Fibroblast of peridontal ligament (primary cell): ENCODE data around the gene MYZAP.

Source experiments
- DNase-seq: peaks from one replicate; pipeline ENCODE4 v3.0.0-alpha.2; 2010; ENCODE audit errors: extremely low read depth

MYZAP gene

DNA sequence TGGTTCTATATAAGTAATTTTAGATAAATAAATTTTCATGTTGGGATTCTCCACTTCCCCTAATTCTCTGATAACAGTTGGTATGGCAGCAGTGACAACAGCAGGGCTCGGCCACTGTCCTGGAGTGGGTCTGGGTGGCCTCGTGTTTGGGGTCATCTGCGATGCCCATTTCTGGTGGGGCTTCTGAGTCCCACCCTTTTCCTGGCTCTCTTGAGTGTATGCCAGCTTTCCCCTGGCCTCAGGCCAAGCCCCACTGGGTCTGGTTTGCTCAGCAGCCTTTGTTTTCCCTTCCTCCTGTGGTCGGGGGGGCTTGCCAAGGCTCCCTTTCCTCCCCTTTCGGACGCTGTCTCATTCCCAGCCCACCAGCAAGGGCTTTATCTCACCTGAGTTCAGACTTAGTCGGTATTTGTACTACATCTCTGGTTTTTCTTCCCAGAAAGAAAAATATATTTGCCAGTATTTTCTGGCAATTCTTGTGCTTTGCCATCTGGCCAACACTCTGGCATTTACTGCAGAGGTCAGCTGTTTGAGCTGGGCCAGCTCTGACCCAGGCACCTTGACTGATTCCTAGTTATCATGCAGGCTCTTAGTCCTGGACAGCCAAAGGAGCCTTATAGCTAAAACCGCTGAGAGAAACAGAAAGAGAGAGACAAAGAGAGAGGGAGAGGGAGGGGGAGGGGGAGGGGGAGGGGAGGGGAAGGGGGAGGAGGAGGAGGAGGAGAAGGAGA, 35.2 kb downstream of the MYZAP start:
- DNase-seq: no peak

DNA sequence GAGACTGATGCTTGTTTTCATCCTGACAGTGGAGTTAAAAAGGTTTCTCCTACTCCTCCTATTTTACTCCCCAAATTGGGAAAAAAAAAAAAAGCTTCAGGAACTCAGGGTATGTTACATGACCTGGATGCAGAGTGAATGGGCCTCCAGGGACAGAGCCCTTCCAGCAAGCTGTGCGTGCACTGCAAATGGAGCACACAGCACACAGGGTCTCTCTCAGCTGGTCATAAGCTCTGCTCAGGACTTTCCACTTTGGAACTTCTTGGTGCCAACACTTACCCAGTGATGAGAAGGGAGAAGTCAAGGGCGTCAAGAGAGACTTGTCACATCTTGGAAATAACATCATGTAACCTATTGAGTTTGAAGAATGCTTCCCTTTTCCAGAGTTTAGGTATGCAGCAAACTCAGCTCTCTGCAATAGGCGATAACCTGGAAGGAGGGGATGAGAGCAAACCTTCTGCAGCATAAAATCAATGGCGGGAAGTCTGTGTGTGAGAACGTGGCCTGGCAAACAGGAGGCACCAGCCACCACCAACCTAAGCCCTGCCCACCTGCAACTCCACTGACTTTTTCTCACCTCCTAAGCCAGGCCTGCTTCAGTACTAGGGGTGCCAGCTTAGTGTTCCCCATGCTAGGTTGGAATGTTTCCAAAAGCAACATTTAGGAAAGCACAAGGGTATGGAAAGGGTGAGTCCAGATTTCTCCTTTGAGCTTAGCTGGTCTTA, 39.8 kb downstream of the MYZAP start:
- DNase-seq: no peak

DNA sequence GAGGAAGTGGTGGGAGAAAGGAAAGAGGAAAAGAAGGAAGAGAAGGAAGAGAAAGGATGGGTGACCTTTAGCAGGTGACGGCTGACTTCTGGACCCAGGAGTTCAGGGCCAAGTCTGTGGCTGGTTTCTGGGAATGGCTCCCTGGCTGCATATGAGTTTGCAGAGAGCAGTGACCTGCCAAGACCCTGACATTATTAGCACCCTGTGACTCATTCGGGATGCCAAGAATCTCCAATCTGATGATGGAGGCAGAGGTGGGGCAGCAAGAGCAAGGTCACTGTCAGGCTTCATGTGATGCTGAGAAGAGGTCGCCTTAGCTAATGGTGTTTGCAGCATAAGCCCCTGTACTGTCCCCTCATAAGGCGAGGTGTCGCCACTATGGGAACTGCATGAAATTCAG, 42.6 kb downstream of the MYZAP start:
- no peak for DNase-seq

DNA sequence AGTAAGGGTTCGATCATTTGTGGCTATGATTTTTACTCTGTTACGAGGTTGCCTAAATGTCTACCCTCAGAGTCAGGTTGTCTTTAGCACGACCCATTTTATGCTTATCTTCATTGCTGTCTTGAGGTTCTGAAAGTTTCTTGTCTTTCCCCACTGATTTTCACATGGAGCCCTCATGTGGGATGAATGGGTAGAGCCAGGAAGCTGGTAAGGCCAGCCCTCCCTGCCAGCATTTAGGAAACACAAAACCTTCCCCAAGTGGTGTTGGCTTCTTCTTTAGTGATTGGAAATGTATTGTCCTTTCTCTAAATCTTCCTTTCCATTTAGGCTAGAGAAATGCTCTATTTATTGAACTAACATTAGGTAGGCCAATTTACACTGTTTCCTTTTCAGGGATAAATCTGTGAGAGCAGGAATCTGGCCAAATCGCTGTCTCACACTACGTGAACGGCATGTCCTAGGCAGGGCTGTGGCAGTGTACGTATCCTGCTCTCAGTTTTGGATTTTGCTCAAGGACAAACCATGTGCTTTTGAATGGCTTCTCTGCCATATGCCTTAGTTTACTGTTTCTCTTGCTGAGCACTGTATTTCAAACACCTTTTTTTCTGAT, 43.7 kb downstream of the MYZAP start:
- no peak for DNase-seq

DNA sequence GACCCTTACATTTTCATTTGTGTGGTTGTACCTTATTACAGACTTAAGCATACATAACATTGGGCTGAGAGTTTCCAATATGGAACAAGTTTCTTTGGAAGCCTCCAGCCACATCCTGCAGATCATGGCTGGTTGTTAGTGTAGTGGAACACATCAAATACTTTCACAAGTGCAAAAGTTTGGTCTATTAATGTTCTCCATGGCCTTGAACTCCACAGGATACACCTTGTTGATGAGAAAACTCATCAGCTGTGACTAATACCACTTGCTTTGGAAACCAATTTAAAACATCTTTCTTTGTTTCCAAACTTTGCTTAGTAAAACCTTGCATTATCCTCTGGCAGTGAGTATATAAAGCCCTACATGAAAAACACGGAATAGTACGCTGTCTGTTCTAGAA, 46.1 kb downstream of the MYZAP start:
- DNase-seq: no peak

DNA sequence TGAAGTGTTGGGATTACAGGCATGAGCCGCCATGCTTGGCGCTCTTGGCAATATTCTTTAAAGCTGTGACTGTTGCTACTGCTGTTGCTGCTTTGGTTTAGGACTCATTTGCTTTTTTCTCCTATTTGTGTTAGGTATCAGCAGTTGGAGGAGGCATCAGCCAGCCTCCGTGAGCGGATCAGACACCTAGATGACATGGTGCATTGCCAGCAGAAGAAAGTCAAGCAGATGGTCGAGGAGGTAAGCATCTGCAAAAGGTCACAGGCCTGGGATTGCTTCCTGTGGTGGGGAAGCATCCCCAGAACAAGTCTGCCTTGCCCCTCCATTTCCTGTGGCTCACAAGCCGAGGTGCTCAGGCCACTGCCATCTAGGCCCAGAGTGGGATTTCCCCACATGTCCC, 47.6 kb downstream of the MYZAP start:
- no peak for DNase-seq

DNA sequence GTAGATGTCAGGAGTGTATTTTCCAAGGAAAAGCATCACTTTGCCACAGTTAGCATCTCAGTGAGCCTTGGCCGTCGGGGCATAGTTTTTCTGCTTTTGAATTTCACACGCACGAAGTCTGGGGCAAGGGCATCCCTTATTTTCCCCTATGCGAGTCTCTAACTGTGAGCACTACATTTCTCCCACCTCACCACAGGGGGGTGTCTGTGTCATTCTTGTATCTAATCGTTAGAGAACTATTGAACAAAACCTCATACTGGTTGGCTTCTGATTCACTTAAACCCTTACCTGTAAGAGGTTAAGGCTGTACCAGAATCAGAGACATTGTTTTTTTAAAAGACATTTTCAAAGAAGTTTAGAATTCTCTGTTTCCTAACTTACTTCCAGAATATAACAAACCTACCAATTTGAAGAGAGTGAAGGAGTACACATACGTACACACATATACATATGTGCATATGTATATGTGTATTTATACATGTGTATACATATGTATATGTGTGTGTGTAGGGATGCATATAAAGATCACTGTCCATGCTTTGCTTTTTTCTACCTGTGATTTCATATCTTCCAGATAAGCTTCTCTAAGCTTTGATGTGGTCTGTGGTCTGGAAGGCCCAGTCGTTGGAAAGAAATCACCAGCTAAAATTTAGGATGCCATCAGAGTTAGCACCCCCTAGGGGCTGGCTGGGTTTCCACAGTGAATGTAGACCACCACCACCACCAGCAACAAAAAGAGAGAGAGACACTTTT, 49.4 kb downstream of the MYZAP start:
- peak; percentile 53 for DNase-seq

DNA sequence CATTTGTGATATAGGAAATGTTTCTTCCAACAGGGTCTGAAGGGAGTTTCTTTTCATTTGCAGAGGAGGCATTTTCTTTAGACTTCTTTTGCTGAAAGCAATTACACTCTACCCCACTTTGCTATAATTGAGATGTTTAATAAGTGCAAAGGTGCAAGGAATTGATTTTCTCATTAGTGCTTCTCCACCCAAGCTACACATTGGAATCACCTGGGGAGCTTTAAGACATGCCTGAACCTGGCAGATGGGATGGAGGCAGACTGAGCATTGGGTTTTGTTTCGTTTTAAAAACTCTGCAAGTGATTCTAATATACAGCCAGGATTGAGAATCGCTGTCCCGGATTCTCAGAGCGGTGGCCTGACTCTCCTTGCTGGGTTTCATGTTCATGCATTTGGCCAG, 52.1 kb downstream of the MYZAP start:
- no peak for DNase-seq

DNA sequence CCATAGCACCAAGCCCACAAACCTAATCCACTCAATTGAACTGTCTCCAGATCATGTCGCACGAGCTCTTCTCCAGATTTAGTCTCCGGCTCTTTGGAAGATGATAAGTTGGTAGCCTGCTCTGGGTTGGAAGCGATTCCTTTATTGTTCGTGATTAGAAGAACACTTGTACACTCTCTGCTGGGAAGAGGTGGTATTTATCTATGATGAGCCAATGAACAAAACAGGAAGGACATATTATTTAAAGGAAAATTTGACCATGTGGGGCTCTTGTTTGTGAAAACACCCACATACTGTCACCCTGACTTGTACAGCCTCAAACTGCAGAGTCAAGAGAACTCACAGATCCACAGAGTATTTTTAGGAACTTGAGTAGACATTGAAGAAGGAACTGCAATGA, 54.4 kb downstream of the MYZAP start:
- no peak for DNase-seq

DNA sequence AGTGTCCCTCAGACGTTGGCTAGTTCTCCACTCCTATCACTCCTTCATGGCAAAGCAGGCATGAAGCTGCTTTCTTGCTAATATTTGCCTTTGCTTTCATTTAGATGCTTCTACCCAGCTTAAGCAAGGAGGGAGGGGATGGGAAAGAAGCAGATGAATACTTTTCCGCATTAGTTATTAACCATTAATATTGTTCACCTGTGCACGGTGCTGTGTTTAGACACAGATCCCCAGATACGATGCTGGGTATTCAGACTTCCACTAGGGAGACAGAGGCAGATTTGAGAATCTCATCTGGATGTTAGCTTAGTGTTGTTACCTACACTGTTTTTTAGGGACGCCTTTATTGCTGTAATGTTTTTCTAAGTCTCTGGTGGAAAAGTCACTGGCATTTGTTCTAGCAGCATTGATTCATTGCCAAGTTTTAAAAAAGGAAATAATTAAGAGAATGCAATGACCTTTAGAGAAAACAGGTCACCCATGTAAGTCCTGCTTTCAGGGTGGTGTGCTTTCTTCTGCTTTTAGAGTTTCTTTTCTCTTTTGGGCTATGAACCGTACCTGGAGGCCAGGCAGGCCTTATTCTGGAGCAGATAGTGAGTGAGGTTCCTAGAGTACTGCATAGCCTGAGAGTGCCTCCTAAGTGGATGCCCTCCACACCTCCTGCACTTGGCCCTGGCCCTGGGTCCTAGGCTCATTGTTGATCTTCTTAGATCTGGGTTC, 55.5 kb downstream of the MYZAP start:
- no peak for DNase-seq

DNA sequence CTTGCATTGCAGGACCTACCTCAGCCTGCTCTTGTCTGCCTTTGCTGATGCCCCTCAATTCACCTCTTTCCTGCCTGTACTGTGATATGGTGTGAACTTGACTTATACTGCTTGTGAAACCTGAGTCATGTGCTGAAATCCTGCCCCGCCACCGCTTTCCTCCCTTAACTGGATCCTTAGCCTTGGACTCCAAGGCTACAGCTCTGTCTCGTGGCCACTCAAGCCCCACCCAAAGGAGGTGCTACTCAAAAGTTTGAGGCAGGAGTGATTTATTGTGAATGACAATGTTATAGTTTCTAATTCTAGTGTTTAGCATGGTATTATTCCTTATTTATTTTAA, 56.1 kb downstream of the MYZAP start:
- no peak for DNase-seq

DNA sequence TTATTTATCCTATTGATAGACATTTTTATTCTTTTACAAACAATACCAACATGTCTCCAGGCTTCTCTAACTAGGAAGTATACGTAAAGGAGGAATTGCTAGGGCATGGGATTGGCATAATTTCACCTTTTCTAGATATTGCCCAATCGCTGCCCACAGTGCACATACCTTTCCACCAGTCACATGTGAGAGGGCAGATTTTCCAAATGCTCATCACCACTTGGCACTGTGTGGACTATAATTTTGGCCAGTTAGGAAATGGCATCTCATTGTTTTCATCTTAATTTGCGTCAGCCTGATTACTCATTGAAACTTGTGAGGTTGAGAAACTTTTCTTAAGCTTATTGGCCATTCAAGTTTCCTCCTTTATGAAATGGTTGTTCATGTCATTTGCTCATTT, 57.4 kb downstream of the MYZAP start:
- peak; percentile 88 for DNase-seq

DNA sequence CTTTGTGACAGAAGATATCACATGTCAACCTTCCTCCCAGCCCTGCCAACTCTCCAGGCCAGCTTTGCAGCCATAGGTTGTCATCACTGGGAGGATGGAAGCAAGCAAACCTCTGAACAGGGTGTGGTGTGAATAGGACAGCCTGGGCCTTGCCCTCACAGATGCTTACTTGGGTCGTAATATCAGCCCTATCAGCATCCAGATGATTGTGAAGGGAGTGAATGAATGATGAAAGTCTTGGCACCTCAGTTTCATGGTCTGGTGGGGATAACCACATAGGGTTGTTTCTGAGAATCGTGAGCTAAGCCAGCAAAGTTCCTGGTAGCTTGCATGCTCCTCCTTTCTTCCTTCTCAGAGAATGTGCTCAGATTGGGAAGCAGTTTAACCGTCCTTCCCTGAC, 59.7 kb downstream of the MYZAP start:
- DNase-seq: no peak

DNA sequence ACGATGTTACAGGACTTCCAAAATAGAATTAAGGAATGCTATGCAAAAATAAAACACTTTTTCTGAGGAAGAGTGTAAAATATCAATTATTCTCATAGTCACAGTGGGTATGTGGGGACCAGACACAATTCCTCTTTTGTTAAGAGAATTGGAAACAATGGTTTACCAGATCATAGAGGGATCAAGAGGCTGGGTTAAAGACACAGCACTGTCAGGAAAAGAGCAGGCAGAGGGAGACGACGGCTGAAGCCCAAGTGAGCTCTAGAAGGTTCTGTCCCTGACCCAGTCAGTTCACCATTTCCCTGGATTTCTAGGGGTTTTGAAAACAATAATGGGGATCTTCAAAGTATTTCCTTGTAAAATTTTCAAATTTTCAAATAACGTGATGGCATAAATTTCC, 60.8 kb downstream of the MYZAP start:
- DNase-seq: no peak

DNA sequence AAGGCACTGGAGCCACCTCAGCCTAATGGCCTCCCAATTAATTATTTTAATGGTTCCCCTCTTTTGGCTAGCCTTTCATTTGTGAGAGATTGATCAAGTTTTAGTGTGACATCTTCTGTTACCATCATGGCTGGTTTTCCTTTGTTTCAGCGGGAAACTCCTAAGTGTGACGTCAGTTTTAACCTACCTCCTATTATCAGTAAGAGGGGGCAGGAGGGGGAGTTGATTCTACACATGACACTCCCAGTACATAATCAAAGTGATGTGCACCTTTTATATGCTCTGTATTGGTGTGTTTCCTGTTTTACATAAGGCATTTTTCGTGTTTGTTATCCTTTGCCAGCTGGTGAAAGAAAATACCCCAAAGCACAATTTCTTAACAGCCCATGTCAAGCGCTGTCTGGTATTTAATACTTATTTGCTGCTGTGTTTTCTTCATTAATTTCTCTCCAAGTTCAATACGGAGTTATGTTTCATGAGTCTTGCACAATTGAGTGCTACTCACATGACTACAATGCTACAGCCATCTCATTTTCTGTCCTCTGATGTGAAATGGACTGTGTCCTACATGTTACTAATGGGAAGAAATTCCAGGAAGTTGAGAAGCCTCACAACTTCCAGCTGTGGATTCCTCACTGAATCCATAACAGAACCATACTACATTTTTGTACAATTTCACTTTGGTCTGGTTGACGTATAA, 62.6 kb downstream of the MYZAP start:
- peak; percentile 75 for DNase-seq

DNA sequence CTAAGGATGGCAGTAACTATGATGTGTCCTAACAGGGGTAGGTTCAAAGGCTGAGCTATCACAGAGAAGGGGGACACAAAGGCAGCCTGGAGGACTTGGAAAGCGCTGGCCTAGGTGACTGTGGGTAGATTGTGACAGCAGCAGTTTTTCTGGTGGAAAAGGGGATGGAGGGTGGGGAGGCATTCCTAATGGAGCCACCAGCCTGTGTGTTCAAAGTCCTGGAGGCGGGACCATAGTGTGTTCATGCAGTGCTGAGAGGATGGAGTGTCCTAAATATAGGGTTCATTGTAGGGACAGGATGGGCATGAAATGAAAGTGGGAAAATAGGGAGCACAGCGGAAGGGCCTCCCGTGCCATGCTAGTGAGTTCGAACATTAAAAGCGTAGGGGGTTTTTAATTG, 63.3 kb downstream of the MYZAP start:
- DNase-seq: no peak

DNA sequence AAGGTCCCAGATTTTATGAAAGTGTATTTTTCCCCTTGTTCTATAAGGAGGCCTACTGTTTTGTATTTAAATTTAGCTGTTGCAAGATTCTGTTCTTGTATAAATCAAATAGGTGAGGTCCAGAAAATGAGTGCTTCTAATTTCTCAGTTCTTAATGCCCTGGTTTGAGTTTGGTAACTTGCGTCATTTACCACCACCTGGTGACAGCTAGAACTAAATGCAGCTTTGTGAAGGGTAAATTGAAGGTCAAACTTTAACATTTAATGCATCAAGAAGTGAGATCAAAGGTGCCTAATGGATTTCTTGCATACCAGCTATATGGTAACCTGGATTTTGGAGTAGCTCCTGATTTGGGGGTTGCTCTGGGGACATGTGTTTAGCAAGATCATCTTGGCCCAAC, 64.1 kb downstream of the MYZAP start:
- DNase-seq: no peak

DNA sequence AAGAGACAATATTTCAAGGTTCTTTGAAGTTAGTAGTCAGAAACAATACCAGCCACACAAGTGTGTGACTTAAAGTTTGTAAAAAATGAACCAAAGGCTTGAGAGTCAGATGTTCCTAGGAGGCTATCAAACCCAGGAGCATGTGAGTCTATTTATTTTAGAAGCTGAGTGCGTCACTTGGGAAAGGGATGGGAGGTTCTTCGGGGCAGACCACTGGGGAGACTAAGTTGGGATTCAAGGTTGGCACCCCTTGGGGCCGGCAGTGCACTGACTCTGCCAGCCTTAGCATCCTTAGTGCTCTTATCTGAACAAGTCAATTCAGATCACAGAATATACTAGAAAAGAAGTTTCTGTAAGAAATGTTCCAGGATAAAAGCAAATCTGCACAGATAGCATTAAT, 64.7 kb downstream of the MYZAP start:
- no peak for DNase-seq

DNA sequence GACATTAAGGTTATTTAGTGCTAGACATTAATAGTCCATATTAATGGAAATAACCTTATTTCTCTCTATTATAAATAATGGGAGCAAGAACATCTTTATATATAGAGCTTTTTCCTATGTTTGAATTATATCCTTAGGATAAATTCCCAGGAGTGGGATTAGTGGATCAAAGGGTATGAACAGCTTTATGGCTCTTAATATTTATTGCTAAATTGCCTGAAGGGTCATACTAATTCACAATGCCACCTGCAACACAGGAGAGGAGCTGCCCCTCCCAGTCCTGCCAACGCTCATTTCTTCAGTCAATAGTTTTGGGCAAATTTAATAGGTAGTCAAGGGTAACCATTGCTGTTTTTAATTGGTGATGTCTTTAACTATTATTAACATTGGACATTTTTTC, 65.9 kb downstream of the MYZAP start:
- DNase-seq: no peak

DNA sequence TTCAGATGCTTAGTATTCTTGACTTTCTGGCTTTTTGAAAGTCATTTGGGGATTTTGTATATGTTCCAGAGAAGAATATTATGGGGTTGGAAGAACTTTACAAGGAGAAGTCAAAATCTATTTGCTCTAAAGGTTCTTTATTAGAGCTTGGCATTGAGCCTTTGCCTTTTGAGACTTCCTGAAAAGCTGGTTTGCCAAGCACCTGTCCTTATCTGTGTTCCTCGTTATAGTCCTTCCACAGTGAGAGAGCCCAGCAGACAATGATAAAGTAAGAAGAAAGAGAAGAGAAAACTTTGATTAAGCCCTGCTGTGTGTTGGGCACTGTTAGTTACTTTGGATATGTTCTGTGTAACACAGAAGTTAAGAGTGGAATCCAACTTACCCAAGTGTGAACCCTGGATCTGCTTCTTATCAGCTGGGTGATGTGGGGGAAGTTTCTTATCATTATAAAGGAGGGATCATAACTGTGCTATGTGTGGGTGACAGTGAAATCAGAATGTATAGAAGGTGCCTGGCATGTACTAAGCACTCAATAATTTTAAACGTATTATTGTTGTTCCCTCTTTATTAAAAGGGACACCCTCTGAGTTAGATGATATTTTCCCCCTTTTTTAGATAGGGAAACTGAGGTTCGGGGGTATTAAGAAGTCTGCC, 70.5 kb downstream of the MYZAP start:
- DNase-seq: no peak

DNA sequence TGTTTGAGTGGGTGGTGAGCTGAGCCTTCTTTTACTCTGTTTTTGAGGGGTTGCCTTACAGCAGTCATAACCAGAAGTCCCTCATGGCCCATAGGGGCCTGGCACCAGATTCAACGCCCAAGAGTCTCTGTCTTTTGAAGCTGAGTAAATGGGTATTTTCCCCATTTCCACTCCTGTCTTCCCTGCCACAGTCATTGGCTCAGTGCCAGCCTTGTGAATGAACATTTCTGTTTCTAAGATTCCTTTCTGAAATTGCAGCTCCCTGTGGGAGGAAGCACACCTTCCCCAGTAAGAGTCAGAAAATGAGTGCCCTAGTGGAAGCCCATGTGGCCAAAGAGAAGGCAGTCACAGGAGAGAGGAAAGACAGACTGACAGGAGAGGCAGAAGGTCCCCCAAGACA, 71.1 kb downstream of the MYZAP start:
- no peak for DNase-seq
